HG02981 (cell line): Measurements from ENCODE around the gene INF2.
"Not testable (repeated sequence)": the region's sequence is repeated elsewhere in the genome, so short reads cannot be mapped to it uniquely, and the experiment has no call there.

Experiments used
- ATAC-seq: cut with Tn5 transposase; IDR thresholded peaks from one replicate; pipeline ENCODE4 v1.9.1; 2021; ENCODE audit warnings: mild to moderate bottlenecking, moderate library complexity; ENCODE audit not compliant: unreplicated experiment

Gene INF2

GRCh38 chr14:104749111-104749649, 59.8 kb downstream of the INF2 start:
- no peak for ATAC-seq

DNA sequence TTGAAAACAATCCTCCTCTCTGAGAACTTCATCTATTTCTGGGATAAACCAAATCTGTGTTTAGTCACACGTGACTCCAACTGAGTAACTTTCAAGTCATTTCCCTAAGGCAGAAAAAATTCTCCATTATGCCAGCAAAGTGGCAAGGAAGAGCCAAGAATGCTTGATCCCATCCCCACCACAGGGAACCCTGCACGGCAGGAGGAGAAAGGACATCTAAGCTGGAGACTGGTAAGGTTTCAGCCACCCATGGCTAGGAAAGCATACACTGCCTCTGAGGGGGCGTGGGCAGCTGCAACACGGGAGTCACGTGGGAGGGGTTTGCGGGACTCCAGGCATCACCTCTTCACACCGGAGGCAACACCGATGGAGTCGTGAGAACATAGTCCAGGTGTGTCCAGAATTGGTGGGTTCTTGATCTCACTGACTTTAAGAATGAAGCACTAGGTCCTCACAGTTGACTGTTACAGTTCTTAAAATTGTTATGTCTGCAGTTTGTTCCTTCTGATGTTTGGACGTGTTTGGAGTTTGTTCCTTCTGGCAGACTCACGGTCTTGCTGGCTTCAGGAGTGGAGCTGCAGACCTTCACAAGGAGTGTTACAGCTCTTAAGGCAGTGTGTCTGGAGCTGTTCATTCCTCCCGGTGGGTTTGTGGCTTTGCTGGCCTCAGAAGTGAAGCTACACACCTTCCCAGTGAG, 60.8 kb downstream of the INF2 start:
- ATAC-seq, result no peak

GRCh38 chr14:104750753-104751057, 61.3 kb downstream of the INF2 start:
- ATAC-seq, result not testable (repeated sequence)

DNA sequence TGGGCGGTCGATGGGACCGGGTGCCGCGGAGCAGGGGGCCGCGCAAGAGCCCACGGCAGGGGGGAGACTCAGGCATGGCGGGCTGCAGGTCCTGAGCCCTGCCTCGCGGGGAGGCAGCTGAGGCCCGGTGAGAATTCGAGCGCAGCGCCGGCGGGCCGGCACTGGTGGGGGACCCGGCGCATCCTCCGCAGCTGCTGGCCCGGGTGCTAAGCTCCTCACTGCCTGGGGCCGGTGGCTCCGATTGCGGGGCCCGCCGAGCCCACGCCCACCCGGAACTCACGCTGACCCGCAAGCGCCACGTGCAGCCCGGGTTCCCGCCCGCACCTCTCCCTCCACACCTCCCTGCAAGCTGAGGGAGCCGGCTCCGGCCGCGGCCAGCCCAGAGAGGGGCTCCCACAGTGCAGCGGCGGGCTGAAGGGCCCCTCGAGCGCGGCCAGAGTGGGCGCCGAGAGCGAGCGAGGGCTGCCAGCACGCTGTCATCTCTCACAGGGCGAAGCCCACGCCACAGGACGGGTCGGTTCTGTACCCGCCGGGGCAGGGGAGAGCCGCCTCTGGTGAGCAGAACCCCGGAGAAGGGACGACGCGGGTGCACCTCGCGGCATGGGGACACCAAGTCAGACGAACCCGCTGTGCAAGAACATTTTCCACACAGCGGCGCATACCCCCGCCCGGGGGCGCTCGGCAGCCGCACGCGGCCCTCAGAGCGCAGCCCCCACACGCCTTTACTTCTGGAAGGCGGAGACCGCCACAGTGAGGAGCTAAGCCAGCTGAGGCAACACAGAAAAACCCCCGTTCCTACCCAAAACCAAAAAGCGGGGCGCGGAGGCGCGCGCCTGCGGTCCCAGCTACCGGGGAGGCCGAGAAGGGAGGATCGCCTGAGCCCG, 62.4 kb downstream of the INF2 start:
- no peak for ATAC-seq

- ATAC-seq, result no peak
Observed at GRCh38 chr14:104752423-104752734, 63.0 kb downstream of the INF2 start.

DNA sequence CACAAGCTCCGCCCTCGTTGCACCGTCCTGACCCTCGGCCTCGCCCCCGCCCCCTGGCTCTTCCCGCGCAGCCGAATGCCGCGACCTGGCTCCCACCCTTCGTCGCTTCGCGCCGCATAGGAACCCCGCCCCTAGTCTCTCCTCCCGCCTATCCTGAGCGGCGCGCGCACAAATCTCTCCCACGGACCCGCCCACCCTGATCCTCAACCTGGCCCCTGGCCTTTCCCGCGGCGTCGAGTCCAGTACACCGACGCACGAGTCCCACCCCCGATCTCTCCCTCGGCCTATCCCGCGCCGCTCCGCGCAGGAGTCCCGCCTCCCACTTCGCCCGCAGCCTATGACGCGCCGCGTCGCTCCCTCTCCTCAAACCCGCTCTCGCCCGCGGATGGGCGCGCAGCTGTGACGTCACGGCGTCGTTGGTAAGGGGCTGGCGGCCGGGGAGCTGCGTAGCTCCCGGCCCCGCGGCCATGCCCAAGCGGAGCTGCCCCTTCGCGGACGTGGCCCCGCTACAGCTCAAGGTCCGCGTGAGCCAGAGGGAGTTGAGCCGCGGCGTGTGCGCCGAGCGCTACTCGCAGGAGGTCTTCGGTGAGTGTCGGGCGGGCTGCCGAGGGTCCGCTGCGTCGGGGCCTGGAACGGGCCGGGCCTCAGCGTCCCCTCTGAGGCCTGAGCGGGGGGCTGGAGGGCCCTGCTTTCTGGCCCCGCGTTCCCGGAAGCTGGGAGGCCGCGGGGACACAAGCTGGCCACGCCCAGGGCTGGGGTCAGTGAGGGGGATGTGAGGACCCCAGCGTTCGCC, 63.5 kb downstream of the INF2 start, which contains the start of gene SIVA1:
Gene SIVA1 (plus strand): TSS at position 413 of the 793 bp plus-strand sequence. CDS start 55 bp downstream, at position 468.
- ATAC-seq, result peak; percentile 86

DNA sequence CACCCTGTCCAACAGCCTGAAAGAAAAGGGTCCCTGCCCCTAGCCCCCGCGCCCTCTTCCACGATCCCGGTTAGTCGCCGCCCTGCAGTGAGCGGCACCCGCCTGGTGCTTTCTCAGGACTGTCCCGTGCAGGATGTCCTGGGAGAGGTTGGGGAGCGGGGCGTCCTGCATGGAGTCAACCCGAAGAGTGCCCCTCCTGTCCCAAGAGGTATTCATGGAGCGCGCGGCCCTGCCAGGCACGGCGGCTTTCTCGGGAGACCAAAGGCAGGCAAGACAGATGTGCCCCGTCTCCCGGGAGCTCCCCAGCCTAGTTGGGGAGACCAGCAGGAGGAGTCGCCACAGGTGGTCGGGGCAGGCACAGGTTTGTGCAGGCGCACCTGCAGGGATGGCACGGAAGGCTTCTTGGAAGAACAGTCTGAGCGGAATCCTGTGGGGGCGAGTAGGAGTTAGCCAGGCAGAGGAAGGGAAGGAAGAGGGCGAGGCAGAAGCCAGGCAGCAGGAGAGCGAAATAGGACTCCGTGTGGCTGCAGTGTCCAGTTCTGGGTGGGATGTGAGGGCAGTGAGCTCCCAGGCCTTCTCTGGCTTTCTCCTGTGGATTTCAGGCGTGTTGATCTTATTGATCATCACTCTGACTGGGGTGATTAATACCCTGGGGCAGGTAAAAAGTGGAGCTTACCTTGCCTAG, 64.3 kb downstream of the INF2 start:
- no peak for ATAC-seq

DNA sequence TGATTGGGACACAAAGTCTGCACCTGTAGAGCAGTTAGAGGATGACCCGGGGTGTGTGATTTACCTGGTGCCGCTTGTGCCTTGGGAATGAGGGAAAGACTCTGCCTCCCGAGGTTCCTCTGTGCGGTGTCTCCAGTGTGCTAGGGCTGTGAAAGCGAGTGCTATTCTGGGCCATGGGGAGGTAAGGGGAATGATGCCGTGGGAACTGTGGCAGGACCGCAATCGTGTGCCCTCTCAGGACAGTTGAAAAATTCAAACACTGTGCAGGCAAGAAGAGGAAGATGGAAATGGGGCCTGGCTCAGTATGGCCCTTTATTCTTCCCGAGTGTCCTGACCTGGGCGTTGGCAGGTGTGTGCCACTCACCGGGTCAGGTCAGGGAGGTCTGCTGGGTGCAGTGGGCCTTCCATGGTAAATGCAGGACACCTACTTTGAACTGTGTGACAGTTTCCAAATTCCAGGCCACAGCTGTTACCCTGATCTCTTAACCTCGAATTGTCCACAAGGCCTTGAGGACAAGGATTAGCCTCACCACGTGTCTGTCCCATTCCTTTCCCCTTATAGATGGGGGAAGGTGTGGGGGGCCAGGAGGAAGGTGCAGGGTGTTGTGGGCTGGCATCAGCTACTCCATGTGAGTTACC, 64.9 kb downstream of the INF2 start:
- no peak for ATAC-seq

DNA sequence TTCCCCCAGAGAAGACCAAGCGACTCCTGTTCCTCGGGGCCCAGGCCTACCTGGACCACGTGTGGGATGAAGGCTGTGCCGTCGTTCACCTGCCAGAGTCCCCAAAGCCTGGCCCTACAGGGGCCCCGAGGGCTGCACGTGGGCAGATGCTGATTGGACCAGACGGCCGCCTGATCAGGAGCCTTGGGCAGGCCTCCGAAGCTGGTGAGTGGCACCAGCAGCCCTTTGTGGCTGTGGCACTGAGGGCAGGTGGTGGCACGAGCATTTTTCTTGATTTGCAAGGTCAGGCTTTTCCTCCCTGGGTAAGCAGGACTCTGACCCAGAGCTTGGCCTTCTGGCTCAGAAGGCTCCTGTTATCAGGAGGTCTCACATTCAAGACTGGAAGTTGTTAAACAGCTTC, 66.2 kb downstream of the INF2 start:
- ATAC-seq, result no peak

GRCh38 chr14:104756477-104757237, 67.2 kb downstream of the INF2 start:
- ATAC-seq, result no peak

DNA sequence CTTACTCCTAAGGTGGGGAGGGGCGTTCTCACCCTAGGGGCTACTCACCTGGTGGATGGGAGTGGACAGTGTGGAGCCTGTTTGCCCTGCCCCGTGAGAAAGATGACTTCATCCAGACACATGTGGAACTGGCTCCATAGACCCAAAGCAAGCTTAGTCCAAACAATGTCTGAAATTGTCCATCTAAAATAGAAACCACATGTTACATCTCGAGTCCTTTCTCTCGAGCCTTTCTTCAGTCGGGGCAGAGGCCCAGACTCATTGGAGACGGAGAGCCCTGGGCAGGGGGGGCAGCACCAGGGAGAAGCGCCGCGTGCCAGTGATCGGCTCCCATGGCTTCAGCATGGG, 67.8 kb downstream of the INF2 start:
- ATAC-seq, result no peak

GRCh38 chr14:104757681-104758392, 68.4 kb downstream of the INF2 start:
- no peak for ATAC-seq

DNA sequence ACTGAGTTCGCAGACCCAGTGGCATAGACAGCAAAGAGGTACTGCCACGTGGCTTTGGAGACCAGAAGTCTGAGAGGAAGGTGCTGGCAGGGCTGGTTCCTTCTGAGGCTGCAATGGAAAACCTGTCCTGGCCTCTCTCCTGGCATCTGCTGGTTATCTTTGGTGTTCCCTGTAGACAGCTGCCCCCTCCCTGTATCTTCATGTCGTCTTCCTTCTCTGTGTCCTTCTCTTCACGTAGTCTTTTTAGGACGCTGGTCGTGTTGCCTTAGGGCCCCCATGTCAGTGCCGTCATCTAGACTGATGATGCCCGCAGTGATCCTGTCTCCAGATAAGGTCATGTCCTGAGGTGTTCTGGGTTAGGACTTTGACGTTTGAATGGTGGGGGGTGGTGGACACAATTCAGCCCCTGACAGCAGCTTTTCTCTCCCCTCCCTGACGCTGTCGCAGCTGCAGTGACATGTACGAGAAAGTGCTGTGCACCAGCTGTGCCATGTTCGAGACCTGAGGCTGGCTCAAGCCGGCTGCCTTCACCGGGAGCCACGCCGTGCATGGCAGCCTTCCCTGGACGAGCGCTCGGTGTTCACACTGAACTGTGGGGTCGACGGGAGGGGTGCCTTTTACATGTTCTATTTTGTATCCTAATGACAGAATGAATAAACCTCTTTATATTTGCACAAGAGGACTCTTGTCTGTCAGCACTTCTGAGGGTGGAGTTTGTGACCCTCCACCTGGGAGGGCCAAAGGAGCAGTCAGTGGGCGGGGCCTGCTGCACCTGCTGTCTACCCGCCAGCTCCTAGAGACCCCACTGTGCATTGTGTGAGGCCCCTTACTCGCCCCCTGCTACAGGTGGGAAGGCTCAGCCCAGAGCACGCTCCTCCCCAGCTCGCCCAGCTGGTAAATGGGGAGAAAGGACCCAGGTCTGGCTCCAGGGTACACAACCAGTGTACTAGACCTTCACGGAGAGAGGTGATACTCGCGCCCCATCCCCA, 69.9 kb downstream of the INF2 start:
- ATAC-seq, result no peak

GRCh38 chr14:104765517-104765916, 76.1 kb downstream of the INF2 start:
- no peak for ATAC-seq

DNA sequence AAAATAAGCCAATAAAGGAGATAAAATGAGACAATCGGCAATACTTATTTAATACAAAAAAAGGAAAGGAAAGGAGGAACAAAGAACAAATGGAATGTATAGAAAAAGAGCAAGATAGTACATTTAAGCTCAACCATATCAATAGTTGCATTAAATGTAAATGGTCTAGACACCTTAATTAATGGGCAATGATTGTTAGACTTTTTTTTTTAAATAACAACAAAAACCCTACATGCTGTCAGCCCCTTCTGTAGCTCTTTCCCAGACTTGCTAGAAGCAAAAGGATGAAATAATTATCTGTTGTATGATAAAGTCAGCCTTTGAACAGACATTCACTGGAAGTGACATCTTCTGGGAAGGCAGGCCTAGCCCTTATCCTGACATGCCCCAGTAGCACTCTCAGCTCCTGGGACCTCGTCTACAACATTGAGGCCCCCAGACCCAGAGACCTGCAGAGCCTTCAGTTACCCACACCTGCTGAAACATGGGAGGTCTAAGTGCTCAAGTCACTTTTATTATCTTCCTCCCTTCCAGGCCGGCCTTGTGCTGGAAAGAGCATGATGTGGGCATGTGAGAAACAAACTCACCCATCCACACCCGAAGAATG, 76.9 kb downstream of the INF2 start:
- no peak for ATAC-seq

- ATAC-seq, result no peak
Observed at GRCh38 chr14:104766863-104767633, 77.6 kb downstream of the INF2 start.

DNA sequence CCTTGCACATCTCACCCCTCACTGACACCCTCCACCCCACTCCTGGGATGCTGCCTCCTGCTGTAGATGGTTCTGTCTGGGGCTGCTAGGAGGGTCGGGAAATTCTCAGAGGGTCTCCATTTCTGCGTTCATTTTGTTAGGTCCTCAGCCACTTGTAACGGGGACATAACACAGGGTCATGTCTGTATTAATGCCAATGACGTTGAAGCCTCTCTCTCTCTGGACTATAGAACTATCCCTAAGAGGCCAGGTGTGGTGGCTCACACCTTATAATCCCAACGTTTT, 78.2 kb downstream of the INF2 start:
- no peak for ATAC-seq
